Measurements from ENCODE around the gene MED12L.

GRCh38 chr3:151307131-151307530, 221.7 kb downstream of the MED12L start:
- TF ChIP-seq CTCF (IDR thresholded peaks at IDR 0.05; ENCODE audit: low read length) (no peak), EZH2 (IDR thresholded peaks at IDR 0.05; ENCODE audit: borderline replicate concordance, low read length) (no peak)
